ENCODE data around the gene MLF2. TPM values are rescaled to one million over a fixed set of nuclear protein-coding genes. Genes with fewer than 3 reads are reported as not detected.

Gene MLF2
- total RNA-seq, 4 donors from 2014 or later, result 140 to 290 (median 216) TPM

DNA sequence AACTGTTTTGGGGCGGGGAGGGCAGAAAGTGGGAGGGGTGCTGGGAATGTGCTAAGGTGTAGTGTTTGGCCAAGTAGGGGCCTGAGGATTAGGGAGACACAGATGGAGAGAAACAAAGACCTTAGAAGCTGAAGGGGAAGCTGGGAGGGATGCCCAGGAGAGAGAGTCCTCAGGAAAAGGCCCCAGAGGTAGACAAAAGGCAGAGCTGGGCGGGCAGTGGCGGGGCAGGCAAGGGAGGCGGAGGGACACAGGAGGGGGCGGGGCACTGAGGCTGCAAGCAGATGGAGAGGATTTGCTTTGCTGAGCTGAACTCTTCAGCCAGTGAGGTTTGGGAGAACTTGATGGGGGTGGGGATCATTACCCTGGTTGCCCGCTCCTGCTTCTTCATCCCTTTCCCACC is 16.0 kb upstream of the MLF2 start:
- Histone ChIP-seq H3K27ac (peak overlapping the region in 3 of 4 donors; percentile 97 to 99 (median 97)), H3K9me3 (no peaks in the 10 kb centered on the region), H3K27me3 (no peaks in the 10 kb centered on the region), H3K4me1 (peaks cover 0 to 88% (median 51%) of the 10 kb centered on the region in 3 donors), H3K4me3 (peak overlapping the region; percentile 57 to 91), H3K36me3 (peaks cover 0 to 22% of the 10 kb centered on the region in 2 donors)
- WGBS, 2 donors (ENCODE audit: low coverage in 1 of 2), result 20 to 31% methylated on average over 2 to 4 of the region's 6 CpGs
- ATAC-seq, result no peak
- TF ChIP-seq POLR2AphosphoS5 (IDR thresholded peaks at IDR 0.05) (no peak), EP300 (IDR thresholded peaks at IDR 0.05) (no peak), POLR2A (IDR thresholded peaks at IDR 0.05) (no peak)
- TF ChIP-seq, protein P1, sequence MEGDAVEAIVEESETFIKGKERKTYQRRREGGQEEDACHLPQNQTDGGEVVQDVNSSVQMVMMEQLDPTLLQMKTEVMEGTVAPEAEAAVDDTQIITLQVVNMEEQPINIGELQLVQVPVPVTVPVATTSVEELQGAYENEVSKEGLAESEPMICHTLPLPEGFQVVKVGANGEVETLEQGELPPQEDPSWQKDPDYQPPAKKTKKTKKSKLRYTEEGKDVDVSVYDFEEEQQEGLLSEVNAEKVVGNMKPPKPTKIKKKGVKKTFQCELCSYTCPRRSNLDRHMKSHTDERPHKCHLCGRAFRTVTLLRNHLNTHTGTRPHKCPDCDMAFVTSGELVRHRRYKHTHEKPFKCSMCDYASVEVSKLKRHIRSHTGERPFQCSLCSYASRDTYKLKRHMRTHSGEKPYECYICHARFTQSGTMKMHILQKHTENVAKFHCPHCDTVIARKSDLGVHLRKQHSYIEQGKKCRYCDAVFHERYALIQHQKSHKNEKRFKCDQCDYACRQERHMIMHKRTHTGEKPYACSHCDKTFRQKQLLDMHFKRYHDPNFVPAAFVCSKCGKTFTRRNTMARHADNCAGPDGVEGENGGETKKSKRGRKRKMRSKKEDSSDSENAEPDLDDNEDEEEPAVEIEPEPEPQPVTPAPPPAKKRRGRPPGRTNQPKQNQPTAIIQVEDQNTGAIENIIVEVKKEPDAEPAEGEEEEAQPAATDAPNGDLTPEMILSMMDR (IDR thresholded peaks at IDR 0.05), result no peak

DNA sequence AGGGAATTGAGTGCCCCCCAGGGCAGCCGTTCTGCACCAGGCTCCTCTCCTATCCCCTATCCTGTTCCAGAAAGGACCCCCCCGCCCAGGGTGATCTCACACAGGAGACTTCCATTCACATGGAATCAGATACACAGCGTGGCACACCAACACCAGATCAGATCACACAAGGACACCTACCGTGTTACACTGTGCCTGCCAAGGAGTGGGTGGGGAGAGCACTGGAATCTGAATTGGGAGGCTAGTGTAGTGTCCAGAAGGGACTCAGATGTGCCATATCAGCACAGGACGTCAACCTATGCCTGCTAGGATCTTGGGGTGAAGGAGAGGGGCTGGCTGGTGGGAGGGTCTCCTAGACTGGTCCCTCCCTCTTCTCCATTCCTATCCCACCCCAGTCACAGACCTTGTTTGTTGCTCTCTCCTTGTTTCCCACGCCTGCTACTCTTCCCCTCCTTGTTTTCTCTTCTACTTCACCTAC is 15.5 kb upstream of the MLF2 start:
- 0 to 13% methylated on average over 1 to 5 of the region's 6 CpGs for WGBS, 2 donors (ENCODE audit: low coverage in 1 of 2)
- TF ChIP-seq EP300 (IDR thresholded peaks at IDR 0.05), result no peak
- TF ChIP-seq, protein P1 (IDR thresholded peaks at IDR 0.05), result no peak
- no peak for TF ChIP-seq POLR2A (IDR thresholded peaks at IDR 0.05)
- TF ChIP-seq POLR2AphosphoS5 (IDR thresholded peaks at IDR 0.05), result no peak

DNA sequence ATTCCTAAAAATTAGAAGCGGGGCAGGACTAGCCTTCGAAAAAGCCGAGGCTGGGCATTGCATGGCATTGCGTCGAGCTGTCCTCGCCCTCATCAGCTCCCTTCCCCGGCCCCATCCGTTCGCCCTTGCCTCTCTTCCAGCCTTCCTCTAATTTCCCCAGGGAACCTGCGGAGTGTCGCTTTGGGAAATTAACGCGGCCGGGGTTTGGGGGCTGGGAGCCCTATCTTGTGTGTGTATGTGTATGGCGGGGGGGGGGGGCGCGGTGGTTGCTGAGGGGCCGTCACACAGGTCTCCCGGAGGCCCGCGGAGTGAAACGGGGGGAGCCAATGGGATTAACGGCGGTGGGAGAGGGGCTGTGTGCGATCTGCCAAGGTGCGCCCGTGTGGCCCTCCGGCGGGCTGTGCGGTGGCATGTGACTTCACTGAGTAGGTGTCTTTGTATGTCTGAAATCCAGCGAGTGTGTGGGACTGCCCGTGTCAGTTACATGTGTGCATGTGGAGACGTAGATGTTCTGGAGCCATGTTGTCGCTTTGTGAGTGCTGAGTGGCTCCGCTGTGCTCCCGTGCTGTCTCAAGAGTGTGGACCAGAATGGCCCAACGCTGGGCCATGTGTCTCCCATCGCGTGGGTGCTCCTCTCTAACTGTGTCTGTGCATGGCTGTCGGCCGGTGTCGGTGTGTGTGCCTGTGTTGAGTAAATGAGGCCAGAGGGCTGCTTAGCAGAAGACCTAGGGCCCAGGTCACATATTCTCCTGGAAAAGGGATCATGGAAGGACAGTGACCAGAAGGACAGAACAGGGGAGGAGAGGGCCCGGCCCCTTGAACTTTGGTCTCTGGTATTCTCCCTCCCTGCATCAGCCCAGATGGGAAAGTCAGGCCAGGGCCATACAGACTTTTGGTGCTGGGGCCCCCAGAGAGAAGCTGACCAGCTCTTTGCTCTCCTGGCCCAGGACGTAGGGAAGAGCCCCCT is 14.7 kb upstream of the MLF2 start:
- H3K4me1 ChIP-seq, result peaks cover 0 to 88% (median 54%) of the 10 kb centered on the region in 3 donors
- H3K27me3 ChIP-seq, result no peaks in the 10 kb centered on the region
- H3K36me3 ChIP-seq, result peaks cover 0 to 22% of the 10 kb centered on the region in 2 donors
- WGBS, 2 donors (ENCODE audit: low coverage in 1 of 2), result 1 to 8% methylated on average over 16 to 19 of the region's 44 CpGs
- TF ChIP-seq POLR2AphosphoS5 (IDR thresholded peaks at IDR 0.05), result no peak
- TF ChIP-seq, protein P1 (IDR thresholded peaks at IDR 0.05), result no peak
- no peak for TF ChIP-seq POLR2A (IDR thresholded peaks at IDR 0.05)
- TF ChIP-seq EP300 (IDR thresholded peaks at IDR 0.05), result no peak
- H3K4me3 ChIP-seq, result peak overlapping the region; percentile 57 to 91
- no peaks in the 10 kb centered on the region for H3K9me3 ChIP-seq
- H3K27ac ChIP-seq, result peak overlapping the region; percentile 89 to 99 (median 97)
- ATAC-seq, result no peak

More for the DNA sequence above, 15.5 kb upstream of the MLF2 start:
- ATAC-seq, result no peak
- no peaks in the 10 kb centered on the region for H3K27me3 ChIP-seq
- H3K9me3 ChIP-seq, result no peaks in the 10 kb centered on the region
- peak overlapping the region; percentile 57 to 91 for H3K4me3 ChIP-seq
- H3K4me1 ChIP-seq, result peaks cover 0 to 88% (median 51%) of the 10 kb centered on the region in 3 donors
- peak overlapping the region in 3 of 4 donors; percentile 97 to 99 (median 97) for H3K27ac ChIP-seq
- H3K36me3 ChIP-seq, result peaks cover 0 to 22% of the 10 kb centered on the region in 2 donors

DNA sequence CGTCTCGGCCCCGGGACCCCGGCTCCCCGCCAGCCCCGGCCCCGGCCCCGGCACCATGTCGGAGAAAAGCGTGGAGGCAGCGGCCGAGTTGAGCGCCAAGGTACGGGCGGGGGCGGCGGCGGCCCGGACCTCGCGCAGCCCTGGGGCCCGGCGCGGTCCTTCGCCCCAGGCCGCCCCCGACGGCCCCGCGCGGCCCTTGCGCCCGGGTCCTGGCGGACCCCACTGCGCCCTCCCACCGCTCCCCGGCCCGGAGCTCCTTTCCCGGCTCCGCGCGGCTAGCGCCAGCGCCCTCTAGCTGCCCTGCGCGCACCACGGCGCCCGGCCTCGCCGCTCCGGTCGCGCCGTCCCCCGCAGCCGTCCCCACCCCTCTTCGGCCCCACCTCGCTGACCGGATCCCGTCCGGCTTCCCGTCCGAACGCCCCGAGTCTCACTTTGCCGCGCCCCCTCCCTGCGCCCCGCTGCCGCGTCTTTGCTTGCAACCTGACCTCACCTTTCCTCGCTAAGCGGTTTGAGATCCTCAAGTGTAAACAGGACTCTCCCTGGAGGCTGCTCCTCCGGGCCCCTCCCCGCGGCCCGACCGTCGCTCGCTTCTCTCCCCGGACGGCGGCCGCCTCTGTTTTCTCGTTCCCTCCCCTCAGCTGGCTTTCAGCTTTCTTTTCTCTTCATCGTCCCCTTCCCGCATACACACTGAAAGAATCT is 13.9 kb upstream of the MLF2 start:
- TF ChIP-seq, protein P1 (IDR thresholded peaks at IDR 0.05), result peak in 3 of 4 experiments; percentile 85 to 87 (median 87)
- no peak for TF ChIP-seq EP300 (IDR thresholded peaks at IDR 0.05)
- TF ChIP-seq POLR2A (IDR thresholded peaks at IDR 0.05), result peak; percentile 15 to 16
- peak; percentile 35 for TF ChIP-seq POLR2AphosphoS5 (IDR thresholded peaks at IDR 0.05)
- ATAC-seq, result peak; percentile 63
- WGBS, 2 donors (ENCODE audit: low coverage in 1 of 2), result 0 to 1% methylated on average over 22 to 32 of the region's 88 CpGs
- peak overlapping the region; percentile 89 to 99 (median 97) for H3K27ac ChIP-seq
- H3K27me3 ChIP-seq, result no peaks in the 10 kb centered on the region
- peaks cover 0 to 22% of the 10 kb centered on the region in 2 donors for H3K36me3 ChIP-seq
- no peaks in the 10 kb centered on the region for H3K9me3 ChIP-seq
- H3K4me3 ChIP-seq, result peak overlapping the region; percentile 57 to 91
- peaks cover 0 to 81% (median 47%) of the 10 kb centered on the region in 3 donors for H3K4me1 ChIP-seq
